HL-60/S4 treated with retinoic acid at 250 ng/mL for 4 days and 3 days (cell line): ENCODE measurements around the gene WHAMM.
"Not testable (repeated sequence)": the region's sequence is repeated elsewhere in the genome, so short reads cannot be mapped to it uniquely, and the experiment has no call there.

ENCODE experiments used
- in situ Hi-C: fragments of 300-500 bp; cut with MboI; formaldehyde crosslinking; loops from 2 replicates; pipeline ENCODE4 v1.7.0; 2022; ENCODE audit warnings: low sequenced_read_pairs

WHAMM gene, protein sequence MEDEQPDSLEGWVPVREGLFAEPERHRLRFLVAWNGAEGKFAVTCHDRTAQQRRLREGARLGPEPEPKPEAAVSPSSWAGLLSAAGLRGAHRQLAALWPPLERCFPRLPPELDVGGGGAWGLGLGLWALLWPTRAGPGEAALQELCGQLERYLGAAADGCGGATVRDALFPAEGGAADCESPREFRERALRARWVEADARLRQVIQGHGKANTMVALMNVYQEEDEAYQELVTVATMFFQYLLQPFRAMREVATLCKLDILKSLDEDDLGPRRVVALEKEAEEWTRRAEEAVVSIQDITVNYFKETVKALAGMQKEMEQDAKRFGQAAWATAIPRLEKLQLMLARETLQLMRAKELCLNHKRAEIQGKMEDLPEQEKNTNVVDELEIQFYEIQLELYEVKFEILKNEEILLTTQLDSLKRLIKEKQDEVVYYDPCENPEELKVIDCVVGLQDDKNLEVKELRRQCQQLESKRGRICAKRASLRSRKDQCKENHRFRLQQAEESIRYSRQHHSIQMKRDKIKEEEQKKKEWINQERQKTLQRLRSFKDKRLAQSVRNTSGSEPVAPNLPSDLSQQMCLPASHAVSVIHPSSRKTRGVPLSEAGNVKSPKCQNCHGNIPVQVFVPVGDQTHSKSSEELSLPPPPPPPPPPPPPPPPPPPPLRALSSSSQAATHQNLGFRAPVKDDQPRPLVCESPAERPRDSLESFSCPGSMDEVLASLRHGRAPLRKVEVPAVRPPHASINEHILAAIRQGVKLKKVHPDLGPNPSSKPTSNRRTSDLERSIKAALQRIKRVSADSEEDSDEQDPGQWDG

DNA sequence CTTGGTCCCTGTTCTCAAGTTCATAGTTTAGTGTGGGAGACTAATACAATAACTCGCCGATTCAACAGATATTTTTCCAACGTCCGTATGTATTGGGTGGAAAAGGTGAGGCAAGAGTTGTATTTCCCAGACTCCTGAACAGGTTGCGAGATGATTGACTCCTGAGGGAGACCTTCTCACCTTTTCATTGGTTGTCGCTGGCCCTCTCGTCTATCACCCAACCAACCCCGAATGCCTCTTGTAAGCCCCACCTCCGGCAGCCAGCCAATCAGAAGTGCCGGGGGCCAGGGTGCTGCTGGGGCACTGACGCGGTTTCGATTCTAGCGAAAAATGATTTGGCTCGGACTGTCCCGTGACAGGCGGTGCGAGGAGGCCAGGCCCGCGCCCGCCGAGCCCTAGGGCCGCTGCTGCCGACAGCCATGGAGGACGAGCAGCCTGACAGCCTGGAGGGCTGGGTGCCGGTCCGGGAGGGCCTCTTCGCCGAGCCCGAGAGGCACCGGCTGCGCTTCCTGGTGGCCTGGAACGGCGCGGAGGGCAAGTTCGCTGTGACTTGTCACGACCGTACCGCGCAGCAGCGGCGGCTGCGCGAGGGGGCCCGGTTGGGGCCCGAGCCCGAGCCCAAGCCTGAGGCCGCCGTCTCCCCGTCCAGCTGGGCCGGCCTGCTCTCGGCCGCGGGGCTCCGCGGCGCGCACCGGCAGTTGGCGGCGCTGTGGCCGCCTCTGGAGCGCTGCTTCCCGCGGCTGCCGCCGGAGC is at the start of gene WHAMM:
TSS of gene WHAMM (plus strand) at position 321 of the 753 bp plus-strand sequence. CDS start at position 420, 99 bp downstream.
- in situ Hi-C loops, result no loop called here

DNA sequence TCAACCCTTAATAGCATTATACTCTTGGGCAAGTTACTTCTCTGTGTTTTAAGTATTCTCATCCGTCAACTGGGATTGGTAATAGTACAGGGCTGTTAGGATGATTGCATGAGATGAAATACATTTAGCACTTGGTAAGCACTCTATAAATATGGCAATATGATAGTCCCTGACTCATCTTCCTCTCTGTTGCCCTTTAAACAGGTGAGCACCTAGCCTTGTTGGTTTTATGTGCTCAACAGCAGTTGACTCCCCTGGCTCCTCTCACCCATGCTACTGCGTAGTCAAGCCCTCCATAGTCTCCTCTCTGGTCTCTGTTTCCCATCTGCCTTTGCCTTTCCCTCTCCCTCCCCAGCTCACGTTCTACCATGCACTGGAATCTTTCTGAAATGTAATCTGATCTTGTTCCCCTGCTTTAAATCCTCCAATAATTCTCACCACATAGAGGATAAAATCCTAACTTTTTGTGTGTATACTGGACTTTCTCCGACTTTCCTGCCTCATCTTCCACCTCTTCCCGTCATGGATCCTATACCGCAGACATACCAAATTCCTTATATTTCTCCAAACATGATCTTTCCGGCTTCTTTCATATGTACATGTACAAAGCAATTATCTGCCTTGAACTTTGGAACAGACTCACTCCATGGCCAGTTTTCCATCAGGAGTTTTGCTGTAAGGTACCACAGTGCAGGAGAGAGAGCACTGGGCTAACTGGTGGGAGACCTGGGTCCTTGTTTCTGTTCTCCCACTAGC is 45.9 kb upstream of the WHAMM start:
- in situ Hi-C loops, result no loop called here

DNA sequence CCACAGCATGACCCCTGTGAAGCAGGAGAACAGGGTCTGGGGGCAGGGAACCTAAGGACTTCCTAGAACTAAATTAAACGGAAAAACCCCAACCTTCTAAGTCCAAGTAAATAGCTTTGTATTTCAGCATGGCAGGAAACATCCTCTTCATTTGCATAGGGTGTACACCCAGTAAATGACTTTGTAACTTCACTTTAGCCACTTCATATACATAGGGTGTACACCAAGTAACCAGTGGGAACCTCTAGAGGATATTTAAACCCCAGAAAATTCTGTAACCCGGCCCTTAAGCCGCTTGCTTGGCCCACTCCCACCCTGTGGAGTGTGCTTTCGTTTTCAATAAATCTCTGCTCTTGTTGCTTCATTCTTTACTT is 45.3 kb upstream of the WHAMM start:
- in situ Hi-C loops, result no loop called here

DNA sequence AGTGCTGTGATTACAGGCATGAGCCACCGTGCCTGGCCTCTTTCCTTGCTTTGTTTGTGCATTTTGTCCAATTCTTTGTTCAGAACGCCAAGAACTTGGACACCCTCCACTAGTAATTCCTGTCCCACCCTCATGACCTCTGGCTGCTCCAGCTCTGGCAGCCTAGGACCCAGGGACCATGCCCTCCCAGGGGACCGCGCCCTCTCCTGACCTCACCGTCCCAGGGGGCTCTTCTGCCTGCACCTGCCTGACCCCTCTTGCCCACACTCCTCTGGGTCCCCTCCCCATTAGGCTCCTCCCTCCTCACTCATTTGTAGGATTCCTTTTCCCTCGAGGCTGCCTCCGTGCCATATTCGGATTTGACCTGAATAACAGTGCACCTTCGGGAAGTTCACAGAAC is 44.7 kb upstream of the WHAMM start:
- in situ Hi-C loops, result no loop called here

DNA sequence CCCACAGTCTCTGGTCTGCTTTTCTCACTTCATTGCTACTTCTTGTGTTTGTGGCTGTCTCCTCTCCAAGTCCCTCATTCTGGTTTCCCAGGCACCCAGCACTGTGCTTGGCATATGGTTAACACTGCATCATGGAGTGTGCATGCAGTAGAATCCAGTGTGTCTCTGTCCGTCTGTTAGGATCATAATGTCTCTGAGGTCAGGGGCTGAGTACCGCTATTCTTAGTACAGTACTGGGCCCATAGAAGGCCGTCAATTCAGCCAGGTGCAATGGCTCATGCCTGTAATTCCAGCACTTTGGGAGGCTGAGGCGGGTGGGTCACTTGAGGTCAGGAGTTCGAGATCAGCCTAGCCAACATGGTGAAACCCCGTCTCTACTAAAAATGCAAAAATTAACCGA is 43.2 kb upstream of the WHAMM start:
- in situ Hi-C loops, result not testable (repeated sequence)

DNA sequence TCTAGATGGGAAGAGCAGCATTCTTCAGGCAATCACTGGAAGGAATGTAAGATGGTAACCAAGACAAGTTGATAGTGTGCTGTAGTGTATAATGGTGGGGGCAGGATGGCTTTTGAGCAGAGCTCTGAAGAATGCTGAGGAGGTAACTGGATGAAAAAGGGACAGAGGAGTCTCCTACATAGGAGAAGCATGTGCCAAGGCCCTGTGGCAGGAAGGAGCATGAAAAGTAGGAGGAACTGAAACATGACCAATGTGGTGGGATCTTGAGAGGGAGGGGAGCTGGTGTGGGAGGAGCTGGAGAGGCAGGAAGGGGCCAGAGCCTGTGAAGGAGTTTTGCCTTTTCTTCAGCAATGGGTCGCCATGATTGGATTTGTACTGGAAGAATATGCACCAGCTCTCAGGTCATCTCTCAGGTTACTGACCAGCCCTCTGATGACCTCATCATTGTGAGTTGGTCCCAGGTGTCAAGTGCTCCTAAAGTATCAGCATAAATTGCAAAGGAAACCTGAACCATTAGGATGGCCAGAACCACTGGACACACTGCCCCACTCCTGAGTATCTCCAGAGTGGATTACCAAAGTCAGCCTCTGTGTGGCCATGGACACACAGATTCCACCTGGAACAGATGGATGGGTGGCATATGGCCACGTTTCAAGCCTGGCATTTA is 42.1 kb upstream of the WHAMM start:
- in situ Hi-C loops, result no loop called here

DNA sequence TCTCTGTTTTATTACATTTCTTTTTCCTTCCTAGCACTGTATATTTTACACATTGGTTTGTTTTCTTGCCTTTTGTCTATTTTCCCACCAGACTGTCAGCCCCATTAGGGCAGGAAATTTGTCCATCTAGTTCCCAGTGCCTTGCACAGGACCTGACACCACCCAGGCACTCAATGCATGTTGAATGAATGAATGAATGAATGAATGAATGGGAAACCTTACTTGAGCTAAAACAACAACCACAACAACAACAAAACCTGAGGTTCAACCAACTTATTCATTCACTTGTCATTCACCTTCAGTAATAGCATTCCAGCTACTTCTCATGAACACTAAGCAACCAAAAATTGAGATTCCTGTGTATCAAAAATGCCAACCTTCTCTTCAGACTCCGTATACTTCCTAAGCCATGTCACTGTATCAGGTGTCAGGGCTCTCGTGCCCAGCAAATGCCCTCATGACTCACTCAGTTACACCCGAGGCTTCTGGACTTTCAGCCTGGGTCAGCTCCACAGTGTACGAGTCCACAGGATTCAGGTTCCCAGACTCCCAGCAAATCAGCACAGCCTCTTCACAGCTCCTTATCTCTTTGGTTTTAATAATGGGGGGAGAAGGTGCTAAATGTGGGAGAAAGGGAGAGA is 40.9 kb upstream of the WHAMM start:
- in situ Hi-C loops, result no loop called here

DNA sequence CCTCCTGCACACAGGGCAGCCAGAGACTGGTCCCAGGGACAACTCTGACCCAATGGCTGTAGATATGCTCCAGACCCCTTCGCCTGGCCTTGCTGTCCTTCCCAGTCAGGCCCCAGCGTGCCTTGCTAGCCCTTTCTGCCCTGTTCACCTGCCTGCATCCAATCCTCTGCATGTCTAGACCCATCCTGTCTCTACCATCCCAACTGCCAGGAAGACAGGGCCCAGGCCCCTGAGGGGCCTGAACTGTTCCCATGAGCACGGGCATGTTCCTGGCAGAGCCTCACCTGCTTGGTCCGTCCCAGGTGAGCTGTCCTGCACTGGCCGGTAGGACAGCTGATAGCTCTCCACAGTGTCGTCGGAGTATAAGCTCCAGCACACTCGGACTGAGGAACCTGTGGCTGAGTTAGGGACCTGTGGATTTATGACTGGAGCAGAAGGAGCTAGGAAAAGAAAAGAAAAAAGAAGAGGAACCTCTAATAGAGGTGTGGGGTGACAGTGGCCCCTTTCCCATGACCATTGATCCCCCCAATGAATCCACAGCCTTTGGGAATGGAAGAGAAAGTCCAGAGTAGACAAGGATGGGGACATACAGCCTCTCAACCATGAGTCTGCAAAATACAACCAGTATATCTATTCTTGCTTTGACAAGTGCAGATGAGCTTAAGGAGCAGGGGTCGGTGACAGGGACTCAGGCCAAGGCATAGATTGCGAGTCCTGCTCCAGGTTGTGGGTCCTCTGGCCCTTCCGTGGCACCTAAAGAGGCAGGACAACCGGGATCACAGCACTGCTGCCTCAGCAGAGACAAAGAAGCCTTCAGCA is 37.4 kb upstream of the WHAMM start:
- in situ Hi-C loops, result no loop called here

DNA sequence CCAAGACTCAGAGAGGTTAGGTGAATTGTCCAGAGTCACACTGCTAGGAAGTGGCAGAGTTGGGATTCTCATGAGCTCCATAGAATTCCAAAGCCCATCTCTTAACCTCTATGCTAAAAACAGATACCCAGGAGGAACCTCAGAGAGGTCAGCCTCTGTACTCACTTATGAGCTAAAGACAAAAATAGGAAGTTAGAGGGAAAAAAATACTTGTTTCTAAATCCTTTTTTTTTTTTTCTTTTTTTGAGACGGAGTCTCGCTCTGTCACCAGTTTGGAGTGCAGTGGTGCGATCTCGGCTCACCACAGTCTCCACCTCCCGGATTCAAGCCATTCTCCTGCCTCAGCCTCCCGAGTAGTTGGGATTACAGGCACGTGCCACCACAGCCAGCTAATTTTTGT is 34.9 kb upstream of the WHAMM start:
- in situ Hi-C loops, result no loop called here

DNA sequence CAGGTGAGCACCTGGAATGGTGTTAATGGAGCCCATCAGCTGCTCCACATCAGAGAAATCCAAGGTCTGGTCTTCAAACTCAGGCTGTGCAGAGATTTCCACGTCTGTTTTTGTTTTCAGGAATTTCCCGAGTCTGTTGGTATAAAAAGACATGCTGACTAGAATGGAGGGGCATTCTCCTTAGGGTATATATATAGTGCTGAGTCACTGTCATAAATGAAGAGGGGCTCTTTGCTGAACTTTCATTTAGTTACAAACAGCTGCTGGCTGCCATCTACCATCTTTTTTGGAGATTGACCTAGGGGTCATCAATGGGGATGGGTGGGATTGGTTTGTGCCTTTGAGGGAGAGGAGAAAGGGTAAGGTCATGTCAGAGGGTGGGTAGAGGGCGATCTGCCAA is 30.7 kb upstream of the WHAMM start:
- in situ Hi-C loops, result no loop called here

DNA sequence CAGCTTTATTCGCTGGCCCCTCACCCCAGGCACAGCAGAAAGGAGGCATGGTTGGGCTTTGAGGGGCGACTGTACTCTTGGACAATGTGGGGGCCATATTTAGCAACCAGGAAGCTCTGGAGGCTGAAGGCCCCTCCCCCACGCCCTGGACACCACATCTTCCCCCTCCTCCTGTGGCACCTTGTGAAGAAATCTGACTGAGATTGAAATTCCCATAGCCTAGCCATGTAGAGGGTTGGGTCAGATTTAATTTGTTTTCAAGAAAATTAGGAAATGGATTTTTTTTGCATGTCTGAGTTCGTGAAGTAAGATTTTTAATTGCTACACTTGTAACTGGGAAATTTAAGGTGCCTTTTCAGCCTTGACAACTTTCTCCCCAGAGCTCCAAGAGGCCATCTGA is 28.1 kb upstream of the WHAMM start:
- in situ Hi-C loops, result no loop called here

DNA sequence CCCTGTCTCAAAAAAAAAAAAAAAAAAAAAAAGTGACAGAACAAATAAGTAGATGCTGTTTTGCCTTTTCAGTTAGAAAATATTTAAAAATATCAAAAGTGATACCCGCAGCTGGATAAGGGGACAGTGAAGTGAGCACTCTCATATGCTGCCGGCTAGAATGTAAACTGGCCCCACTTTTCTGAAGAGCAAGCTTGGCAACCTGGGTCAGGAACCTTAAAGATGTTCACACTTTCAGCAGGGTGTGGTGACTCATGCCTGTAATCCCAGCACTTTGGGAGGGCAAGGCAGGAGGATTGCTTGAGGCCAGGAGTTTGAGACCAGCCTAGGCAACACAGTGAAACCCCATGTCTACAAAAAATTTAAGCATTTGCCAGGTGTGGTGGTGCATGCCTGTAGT is 20.9 kb upstream of the WHAMM start:
- in situ Hi-C loops, result no loop called here

DNA sequence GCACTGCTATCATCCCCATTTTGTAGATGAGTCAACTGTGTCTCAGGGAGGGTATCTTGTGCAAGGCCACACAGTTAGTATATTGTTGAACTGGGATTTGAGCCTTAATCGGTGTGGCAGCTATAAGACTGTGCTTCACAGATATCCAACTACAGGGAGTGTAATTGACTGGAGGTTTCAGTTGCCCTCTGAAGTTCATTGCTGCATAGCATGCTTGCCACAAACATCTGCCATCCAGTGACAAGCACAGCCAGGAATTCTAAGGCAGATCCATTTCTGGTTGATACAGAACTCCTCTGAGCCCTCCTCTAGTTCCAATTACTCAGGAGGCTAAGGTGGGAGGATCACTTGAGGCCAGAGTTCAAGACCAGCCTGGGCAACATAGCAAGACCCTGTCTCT is 19.9 kb upstream of the WHAMM start:
- in situ Hi-C loops, result no loop called here

DNA sequence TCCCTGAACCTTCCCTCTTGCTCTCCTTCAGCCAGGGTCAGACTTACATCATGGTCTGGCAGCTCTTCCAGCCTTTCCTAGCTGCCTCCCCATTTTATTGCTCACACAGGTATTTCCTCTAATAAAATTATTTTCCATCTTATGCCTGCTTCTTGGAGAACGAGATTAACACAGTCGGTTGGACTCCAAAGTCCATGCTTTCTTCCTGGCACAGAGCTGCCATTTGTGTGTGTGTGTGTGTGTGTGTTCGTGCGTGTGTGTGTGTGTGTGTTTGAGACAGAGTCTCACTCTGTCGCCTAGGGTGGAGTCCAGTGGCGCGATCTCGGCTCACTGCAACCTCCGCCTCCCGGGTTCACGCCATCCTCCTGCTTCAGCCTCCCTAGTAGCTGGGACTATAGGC is 19.1 kb upstream of the WHAMM start:
- in situ Hi-C loops, result no loop called here

DNA sequence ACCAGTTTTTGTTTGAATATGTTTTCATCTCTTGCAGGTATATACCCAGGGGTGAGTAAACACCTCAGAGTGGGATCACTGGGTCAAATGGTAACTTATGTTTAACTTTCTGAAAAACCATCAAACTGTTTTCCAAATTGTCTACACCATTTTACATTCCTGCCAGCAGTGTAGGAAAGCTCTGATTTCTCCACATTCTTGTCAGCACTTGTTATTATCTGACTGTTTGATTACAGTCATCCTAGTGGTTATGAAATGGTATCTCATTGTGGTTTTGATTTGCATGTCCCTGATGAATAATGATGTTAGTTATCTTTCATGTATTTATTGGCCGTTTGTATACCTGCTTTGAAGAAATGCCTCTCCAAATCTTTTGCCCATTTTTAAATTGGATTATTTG is 17.4 kb upstream of the WHAMM start:
- in situ Hi-C loops, result no loop called here

DNA sequence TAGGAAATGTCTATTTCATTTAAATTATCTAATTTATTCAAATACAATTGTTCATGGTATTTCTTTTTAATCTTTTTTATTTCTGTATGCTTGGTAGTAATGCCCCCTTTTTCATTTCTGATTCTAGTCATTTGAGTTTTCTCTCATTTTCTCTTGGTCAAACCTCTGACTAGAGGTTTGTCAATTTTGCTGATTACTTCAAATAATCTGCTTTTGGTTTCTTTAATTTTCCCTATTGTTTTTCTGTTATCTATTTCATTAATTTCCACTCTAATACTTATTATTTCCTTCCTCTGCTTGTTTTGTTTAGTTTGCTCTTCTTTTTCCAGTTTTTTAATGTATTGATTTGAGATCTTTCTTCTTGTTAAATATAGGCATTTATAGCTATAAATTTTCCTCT is 15.7 kb upstream of the WHAMM start:
- in situ Hi-C loops, result no loop called here

DNA sequence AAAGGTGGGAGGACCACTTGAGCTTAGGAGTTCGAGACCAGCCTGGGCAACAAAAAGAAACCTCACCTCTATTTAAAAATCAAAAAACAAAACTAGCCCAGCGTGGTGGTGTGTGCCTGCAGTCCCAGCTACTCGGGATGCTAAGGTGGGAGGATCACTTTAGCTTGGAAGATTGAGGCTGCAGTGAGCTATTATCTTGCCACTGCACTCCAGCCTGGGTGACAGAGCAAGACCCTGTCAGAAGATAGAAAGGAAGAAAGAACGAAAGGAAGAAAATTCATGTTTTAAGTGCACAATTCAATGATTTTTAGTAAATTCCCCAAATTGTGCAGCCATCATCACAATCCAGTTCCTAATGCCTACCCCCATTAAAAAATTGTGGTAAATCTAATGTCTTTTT is 11.3 kb upstream of the WHAMM start:
- in situ Hi-C loops, result no loop called here

DNA sequence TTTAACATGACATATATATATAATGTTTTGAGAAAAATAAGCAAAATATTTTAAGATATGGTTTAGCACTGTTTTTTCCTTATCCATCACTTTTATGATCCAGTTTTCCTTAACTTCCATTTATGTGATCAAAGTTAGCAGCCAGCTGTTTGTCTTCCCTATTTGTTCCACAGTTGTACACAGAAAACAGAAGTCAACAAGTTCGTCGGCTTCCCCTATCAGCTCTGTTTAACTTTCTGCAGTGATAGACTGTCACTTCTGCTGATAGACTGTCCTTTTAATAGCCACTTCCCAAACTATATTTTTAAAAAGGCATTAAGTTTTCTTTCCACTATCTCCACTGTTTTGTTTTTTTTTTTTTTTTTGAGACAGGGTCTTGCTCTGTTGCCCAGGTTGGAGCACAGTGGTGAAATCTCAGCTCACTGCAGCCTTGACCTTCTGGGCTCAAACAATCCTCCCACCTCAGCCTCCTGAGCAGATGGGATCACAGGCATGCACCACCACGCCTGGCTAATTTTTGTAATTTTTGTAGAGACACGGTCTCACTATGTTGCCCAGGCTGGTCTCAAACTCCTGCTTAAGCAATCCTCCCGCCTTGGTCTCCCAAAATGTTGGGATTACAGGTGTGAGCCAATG is 10.8 kb upstream of the WHAMM start:
- in situ Hi-C loops, result no loop called here
